Activated naive CD8-positive, alpha-beta T cell treated with anti-CD3 and anti-CD28 coated beads, Interleukin-2, amount 50 U/mL, for 24 hours (primary cell): ENCODE results near the gene ZKSCAN8.
"Not testable (repeated sequence)": the region's sequence is repeated elsewhere in the genome, so short reads cannot be mapped to it uniquely, and the experiment has no call there.

Experiments used
- ATAC-seq: fragments of 150-1000 bp; cut with Tn5 transposase; one replicate; pipeline ENCODE4 v1.10.0; 2021
- DNase-seq: peaks from one replicate; pipeline ENCODE4 v3.0.0; 2021
- H3K27ac Mint-ChIP-seq: one replicate; pipeline ENCODE4 v1.8.0; 2021; ENCODE audit warnings: mild to moderate bottlenecking, mixed read lengths
- H3K27me3 Mint-ChIP-seq: one replicate; pipeline ENCODE4 v1.8.0; 2021; ENCODE audit warnings: mixed read lengths
- H3K36me3 Mint-ChIP-seq: one replicate; pipeline ENCODE4 v1.8.0; 2021; ENCODE audit warnings: low read depth, mixed read lengths
- H3K4me1 Mint-ChIP-seq: one replicate; pipeline ENCODE4 v1.8.0; 2021; ENCODE audit warnings: mixed read lengths
- H3K4me3 Mint-ChIP-seq: one replicate; pipeline ENCODE4 v1.8.0; 2021; ENCODE audit warnings: mild to moderate bottlenecking, moderate library complexity, mixed read lengths
- H3K9me3 Mint-ChIP-seq: one replicate; pipeline ENCODE4 v1.8.0; 2021; ENCODE audit warnings: mixed read lengths

Gene ZKSCAN8

DNA sequence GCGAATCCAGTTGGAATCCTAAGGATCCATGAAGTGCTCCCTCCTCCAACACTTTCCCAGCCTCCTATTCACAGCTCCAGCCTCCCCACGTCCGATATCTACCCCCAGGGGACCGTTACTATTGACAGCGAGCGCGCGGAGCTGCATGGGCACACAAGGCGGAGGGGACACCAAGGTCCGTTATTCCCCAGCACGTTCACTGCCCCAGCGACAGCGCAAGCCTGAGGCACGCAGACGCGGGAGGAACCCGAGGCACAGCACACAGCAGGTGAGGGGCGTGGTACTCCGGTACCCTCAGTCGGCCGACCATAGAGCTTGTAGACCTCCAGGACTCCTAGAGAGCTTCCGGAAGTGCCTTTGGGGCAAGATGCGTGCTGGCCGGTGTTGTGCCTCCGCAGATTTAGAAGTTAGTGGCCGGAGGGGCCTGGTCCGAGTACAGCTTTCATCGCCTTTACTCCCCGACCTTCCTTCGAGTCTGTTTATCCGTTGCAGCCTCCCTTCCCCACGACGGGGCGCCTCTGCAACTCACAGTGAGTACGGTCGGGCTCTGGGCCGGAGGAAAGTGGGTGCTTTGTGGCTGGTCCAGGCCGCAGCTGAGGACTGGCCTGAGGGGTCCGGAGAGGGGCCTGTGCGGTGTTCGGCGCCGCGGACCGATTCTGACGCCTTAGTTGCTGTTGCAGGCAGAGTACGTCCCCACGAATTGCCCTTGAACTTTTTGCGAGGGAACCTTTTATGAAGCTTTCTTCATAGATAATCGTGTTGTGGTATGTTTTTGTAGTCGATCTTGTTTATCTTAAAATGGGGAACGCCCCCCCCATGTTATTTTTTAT is at the start of gene ZKSCAN8:
ZKSCAN8 (plus strand) TSS at position 384 of the 830 bp plus-strand sequence. CDS start 6,525 bp downstream, outside the sequence.
- peak; percentile 89 for ATAC-seq
- peaks cover 21% of the 10 kb centered on the region for H3K36me3 Mint-ChIP-seq
- peak within 1 kb of the TSS; percentile 94 for H3K4me3 Mint-ChIP-seq
- peak within 1 kb of the TSS; percentile 88 for H3K27ac Mint-ChIP-seq
- no peaks in the 10 kb centered on the region for H3K9me3 Mint-ChIP-seq
- DNase-seq, result peak; percentile 78
- H3K27me3 Mint-ChIP-seq, result no peaks in the 10 kb centered on the region
- peaks cover 59% of the 10 kb centered on the region for H3K4me1 Mint-ChIP-seq

DNA sequence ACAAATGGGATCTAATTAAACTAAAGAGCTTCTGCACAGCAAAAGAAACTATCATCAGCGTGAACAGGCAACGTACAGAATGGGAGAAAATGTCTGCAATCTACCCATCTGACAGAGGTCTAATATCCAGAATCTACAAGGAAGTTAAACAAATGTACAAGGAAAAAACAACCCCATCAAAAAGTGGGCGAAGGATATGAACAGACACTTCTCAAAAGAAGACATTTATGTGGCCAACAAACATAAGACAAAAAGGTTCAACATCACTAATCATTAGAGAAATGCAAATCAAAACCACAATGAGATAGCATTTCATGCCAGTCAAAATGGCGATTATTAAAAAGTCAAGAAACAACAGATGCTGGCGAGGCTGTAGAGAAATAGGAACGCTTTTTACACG is 39.5 kb upstream of the ZKSCAN8 start:
- not testable (repeated sequence) for H3K27me3 Mint-ChIP-seq, H3K4me1 Mint-ChIP-seq, DNase-seq, H3K4me3 Mint-ChIP-seq, H3K9me3 Mint-ChIP-seq, H3K36me3 Mint-ChIP-seq, H3K27ac Mint-ChIP-seq, ATAC-seq

DNA sequence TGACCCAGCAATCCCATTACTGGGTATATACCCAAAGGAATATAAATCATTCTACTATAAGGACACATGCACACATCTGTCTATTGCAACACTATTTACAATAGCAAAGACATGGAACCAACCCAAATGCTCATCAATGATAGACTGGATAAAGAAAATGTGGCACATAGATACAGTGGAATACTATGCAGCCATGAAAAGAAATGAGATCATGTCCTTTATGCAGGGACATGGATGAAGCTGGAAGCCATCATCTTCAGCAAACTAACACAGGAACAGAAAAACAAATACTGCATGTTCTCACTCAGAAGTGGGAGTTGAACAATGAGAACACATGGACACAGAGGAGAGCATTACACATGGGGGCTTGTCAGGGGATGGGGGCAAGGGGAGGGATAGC is 39.0 kb upstream of the ZKSCAN8 start:
- peak overlapping the region; percentile 8 for H3K4me3 Mint-ChIP-seq

DNA sequence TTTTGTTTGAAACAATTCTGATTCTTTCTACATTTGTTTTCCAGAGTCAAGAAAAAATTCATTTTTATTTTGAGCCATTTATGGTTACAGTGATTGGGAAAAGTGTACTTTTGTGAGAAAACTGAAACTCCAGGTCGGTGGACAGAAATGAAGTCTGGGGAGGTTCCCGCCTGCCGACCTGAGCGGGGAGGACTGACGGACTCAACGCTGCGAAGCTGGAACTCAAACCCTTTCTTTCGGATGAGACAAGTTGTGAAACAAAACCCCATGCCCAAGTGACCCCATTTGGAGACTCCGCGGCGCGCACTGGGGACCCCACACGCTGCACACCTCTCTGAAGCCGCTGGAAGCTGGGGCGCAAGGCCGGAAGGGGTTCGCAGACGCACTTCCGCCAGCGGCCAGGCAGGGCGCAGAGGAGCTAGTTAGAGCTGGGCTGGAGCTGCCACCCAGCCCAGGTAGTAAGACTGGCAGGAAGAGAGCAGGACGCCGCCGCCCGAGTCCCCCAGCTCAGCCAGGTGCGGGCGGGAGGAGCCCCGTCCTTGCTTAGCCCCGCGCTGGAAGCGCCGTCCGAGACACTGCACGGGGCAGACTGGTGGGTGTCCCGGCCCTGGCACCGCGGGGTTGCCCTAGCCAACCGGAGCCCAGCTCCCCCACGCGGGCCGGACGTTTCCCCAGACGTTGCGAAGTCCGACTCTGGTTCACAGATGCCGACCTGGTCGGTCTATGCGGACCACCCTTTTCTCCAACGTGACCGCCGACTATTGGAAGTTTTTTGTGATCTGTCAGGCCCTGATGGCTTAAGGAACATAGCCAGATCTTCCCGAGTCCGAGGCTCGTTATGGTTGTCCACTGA is 37.1 kb upstream of the ZKSCAN8 start:
- Mint-ChIP-seq H3K27me3 (peaks cover 5% of the 10 kb centered on the region), H3K4me3 (peak overlapping the region; percentile 85), H3K4me1 (peaks cover 9% of the 10 kb centered on the region), H3K27ac (peak overlapping the region; percentile 86), H3K9me3 (peaks cover 10% of the 10 kb centered on the region), H3K36me3 (peaks cover 3% of the 10 kb centered on the region)
- ATAC-seq, result peak; percentile 100
- DNase-seq, result peak; percentile 85

More for the DNA sequence above, 39.0 kb upstream of the ZKSCAN8 start:
- ATAC-seq, H3K9me3 Mint-ChIP-seq, H3K27me3 Mint-ChIP-seq, DNase-seq, H3K36me3 Mint-ChIP-seq, H3K4me1 Mint-ChIP-seq, H3K27ac Mint-ChIP-seq: not testable (repeated sequence)

DNA sequence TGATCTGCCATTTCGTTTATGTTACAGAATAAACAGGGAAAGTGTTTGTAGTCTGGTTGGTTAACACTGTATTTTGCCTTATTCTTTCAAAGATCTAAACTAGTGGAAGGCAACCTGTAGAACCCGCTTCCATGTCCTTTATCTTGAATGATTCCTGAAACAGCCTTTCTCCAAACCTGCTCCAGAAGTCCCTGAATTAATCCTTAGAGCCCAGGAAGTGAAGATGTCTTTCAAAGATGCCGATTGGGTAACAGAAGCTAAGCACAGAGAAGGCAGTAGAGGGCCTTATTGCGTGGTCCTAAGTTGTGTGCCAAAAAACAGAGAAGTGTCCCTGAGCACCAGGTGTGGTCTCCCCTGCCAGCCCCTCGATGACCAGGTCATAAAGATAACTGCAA is 36.4 kb upstream of the ZKSCAN8 start:
- H3K9me3 Mint-ChIP-seq, result peaks cover 10% of the 10 kb centered on the region
- peak overlapping the region; percentile 85 for H3K4me3 Mint-ChIP-seq
- H3K4me1 Mint-ChIP-seq, result peaks cover 9% of the 10 kb centered on the region
- peak overlapping the region; percentile 55 for H3K27ac Mint-ChIP-seq
- H3K36me3 Mint-ChIP-seq, result peaks cover 3% of the 10 kb centered on the region
- DNase-seq, result no peak
- ATAC-seq, result no peak
- H3K27me3 Mint-ChIP-seq, result peaks cover 3% of the 10 kb centered on the region

DNA sequence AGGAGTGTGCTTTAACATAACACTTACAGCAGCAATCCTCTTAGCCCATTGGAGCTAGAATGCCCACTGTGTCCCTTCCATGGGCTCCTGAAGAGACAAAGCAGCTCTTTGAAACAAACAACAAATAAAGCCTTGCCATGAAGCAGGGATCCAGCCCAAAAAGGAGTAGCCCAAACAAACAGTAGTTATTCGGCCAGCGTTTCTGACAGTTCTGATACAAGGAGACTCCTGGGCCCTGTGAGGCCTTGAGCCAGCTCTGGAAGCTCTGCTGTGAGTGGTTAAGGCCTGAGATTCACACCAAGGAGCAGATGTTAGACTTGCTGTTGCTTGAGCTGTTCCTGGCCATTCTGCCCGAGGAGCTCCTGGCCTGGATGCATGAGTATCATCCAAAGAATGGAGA is 34.2 kb upstream of the ZKSCAN8 start:
- H3K9me3 Mint-ChIP-seq, result peaks cover 4% of the 10 kb centered on the region
- H3K27ac Mint-ChIP-seq, result no peak overlapping the region
- H3K36me3 Mint-ChIP-seq, result peaks cover 3% of the 10 kb centered on the region
- DNase-seq, result no peak
- no peak overlapping the region for H3K4me3 Mint-ChIP-seq
- no peak for ATAC-seq
- peaks cover 9% of the 10 kb centered on the region for H3K4me1 Mint-ChIP-seq
- H3K27me3 Mint-ChIP-seq, result no peaks in the 10 kb centered on the region

DNA sequence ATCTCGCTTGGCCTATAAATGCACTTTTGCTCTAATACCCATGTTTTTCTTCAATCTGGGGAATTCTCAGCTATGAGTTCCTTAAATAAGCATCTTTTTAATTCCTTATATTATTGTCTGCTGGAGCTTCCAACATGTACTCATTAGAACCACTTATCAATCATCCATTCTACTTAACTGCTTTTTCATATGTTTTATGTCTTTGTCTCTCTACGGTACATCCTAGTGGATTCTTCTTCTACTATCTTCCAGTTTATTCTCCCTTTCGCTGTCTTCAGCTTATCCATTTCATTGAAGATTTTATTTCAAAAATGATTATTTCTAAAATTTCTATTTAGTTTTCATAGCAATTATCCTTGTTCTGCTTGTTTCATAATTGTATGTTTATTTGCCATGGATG is 29.7 kb upstream of the ZKSCAN8 start:
- DNase-seq (no peak), ATAC-seq (no peak)
- Mint-ChIP-seq H3K9me3 (no peaks in the 10 kb centered on the region), H3K27me3 (no peaks in the 10 kb centered on the region), H3K36me3 (peaks cover 25% of the 10 kb centered on the region), H3K27ac (no peak overlapping the region), H3K4me3 (no peak overlapping the region), H3K4me1 (no peaks in the 10 kb centered on the region)

DNA sequence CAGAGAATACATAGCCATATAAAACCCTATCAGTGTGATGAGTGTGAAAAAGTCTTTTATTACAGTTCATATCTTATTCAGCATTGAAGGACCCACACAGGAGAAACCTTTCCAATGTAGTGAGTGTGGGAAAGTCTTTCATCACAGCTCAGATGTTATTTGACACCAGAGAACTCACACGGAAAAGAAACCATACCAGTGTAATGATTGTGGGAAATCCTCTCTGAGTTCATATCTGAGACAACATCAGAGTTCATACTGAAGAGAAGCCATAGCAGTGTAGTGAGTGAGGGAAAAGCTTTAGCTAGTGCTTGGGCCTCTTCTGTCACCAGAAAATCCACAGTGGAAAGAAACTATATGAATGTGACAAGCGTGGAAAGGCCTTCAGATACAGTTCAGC is 25.9 kb upstream of the ZKSCAN8 start:
- H3K27me3 Mint-ChIP-seq, result no peaks in the 10 kb centered on the region
- no peaks in the 10 kb centered on the region for H3K4me1 Mint-ChIP-seq
- no peak overlapping the region for H3K4me3 Mint-ChIP-seq
- DNase-seq (no peak), ATAC-seq (no peak)
- peaks cover 48% of the 10 kb centered on the region for H3K36me3 Mint-ChIP-seq
- H3K27ac Mint-ChIP-seq, result no peak overlapping the region
- no peaks in the 10 kb centered on the region for H3K9me3 Mint-ChIP-seq

DNA sequence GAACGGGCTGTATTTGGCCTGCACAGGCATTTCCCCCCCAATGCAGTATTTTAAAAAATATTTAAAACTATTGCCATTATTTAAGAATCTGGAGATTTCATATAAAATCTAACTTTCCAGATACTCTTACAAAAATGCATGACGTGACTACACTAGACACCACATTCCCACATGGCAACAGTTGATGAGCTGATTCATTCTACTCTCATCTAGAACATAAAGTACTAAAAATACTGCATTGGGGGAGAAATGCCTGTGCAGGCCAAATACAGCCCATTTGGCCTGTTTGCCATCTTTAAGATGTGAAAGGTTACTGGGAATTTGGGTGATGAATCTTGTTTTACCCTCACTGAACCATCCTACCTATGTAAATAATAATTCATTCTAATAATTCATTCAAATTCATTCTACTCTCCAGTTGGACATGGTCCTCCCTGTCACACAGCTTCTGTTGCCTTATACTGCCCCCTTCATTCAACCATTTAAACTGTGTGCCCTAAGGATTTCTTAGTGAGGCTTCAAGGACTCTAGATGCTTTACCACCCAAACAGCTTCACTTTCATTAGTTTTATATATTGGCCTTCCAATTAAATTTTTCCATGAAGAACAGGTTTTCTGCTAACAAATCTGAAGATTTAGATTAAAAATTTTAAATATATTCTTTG is 24.2 kb upstream of the ZKSCAN8 start:
- H3K36me3 Mint-ChIP-seq, result peaks cover 55% of the 10 kb centered on the region
- no peak for DNase-seq
- H3K4me1 Mint-ChIP-seq, result no peaks in the 10 kb centered on the region
- H3K27me3 Mint-ChIP-seq, result no peaks in the 10 kb centered on the region
- H3K27ac Mint-ChIP-seq, result no peak overlapping the region
- H3K9me3 Mint-ChIP-seq, result no peaks in the 10 kb centered on the region
- no peak overlapping the region for H3K4me3 Mint-ChIP-seq
- no peak for ATAC-seq

DNA sequence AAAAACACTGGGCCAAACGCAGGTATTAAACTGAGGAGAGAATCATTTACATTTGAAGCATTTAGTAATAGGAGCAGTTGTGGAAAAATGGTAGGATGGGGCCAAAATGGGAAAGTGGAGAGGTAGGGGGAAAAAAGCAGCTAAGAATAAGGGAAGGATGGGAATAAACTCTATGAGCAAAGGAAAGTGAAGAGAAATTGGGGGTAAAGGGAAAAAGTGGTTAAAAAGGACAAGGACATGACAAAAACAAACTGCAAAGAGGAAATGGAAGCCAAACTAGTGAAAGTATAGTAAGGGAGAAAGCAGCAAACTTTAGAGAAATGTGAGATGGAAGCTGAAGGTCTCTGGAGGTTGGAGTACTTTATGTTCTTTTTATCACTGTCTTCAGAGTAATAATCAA is 23.5 kb upstream of the ZKSCAN8 start:
- peaks cover 59% of the 10 kb centered on the region for H3K36me3 Mint-ChIP-seq
- H3K4me1 Mint-ChIP-seq, result peaks cover under 1% of the 10 kb centered on the region
- H3K27ac Mint-ChIP-seq, result no peak overlapping the region
- H3K4me3 Mint-ChIP-seq, result no peak overlapping the region
- H3K27me3 Mint-ChIP-seq, result no peaks in the 10 kb centered on the region
- DNase-seq (no peak), ATAC-seq (no peak)
- H3K9me3 Mint-ChIP-seq, result no peaks in the 10 kb centered on the region

DNA sequence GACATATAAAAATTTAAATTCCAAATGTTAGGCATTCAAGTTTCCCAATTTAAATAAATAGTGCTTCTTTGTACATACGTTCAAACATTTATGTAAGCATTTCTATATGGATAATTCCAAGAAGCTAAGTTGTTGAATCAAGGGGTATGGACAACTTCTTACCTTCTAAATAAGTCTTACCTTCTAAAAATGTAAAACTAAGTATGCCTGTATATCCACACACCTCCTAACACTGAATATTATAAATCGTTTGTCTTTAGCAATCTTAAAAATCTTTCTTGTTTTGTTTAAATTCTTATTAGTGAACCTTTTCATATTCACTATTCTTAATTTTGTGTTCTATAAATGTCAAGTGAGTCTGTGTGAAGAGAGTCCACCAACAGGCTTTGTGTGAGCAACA is 19.8 kb upstream of the ZKSCAN8 start:
- DNase-seq (no peak), ATAC-seq (no peak)
- H3K36me3 Mint-ChIP-seq, result peaks cover 37% of the 10 kb centered on the region
- H3K9me3 Mint-ChIP-seq, result no peaks in the 10 kb centered on the region
- peaks cover 29% of the 10 kb centered on the region for H3K4me1 Mint-ChIP-seq
- no peaks in the 10 kb centered on the region for H3K27me3 Mint-ChIP-seq
- no peak overlapping the region for H3K4me3 Mint-ChIP-seq
- H3K27ac Mint-ChIP-seq, result no peak overlapping the region

DNA sequence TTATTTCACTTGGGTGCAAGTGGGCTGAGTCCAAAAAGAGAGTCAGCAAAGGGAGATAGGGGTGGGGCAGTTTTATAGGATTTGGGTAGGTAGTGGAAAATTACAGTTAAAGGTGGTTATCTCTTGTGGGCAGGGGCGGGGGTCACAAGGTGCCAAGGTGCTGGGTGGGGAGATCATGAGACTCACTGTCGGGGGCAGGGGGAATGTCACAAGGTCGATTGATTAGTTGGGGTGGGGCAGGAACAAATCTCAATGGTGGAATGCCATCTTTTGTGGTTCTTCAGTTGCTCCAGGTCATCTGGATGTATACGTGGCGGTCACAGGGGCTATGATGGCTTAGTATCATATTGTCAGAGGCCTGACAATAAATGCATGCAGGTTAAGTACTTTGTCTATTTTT is 19.4 kb upstream of the ZKSCAN8 start:
- H3K4me3 Mint-ChIP-seq, DNase-seq, H3K27me3 Mint-ChIP-seq, H3K27ac Mint-ChIP-seq, H3K9me3 Mint-ChIP-seq, ATAC-seq: not testable (repeated sequence)
- Mint-ChIP-seq H3K36me3 (peaks cover 36% of the 10 kb centered on the region), H3K4me1 (peaks cover 31% of the 10 kb centered on the region)

DNA sequence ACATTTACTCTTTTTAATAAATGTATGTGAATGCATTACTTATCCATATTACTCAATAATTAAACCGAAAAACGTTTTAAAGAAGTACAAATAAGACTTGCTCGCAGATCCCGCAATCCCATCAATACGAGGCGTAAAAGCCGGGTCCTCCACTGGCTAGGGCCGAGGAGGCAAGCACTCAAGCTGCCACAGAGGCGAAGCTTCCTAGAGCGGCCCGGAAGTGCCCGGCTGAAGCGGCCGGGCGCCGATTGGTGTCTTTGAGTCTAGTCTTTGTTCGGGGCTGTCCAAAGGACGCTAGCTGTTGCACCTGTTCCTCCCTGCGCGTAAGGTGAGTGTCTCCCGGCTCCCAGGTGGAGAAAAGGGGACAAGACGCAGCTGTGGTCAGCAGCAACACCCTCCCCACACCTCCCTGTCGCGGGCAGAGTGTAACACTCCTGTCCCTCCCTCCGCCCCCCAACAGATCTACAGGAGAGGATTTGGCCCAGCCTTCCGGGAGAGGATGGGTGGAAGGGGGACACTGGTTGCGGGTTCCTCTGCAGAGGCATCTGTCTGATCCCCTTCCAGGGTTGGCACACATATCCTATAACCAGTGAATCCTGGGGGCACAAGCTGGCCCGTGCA is 17.2 kb upstream of the ZKSCAN8 start, which contains the start of gene ZSCAN16:
ZSCAN16 (plus strand) TSS at position 260 of the 621 bp plus-strand sequence. CDS start 835 bp downstream, outside the sequence.
- H3K4me3 Mint-ChIP-seq, result peak within 1 kb of the TSS; percentile 89
- H3K36me3 Mint-ChIP-seq, result peaks cover 32% of the 10 kb centered on the region
- ATAC-seq, result peak; percentile 98
- H3K4me1 Mint-ChIP-seq, result peaks cover 40% of the 10 kb centered on the region
- H3K27ac Mint-ChIP-seq, result peak within 1 kb of the TSS; percentile 86
- H3K9me3 Mint-ChIP-seq, result no peaks in the 10 kb centered on the region
- H3K27me3 Mint-ChIP-seq, result no peaks in the 10 kb centered on the region
- peak; percentile 77 for DNase-seq

DNA sequence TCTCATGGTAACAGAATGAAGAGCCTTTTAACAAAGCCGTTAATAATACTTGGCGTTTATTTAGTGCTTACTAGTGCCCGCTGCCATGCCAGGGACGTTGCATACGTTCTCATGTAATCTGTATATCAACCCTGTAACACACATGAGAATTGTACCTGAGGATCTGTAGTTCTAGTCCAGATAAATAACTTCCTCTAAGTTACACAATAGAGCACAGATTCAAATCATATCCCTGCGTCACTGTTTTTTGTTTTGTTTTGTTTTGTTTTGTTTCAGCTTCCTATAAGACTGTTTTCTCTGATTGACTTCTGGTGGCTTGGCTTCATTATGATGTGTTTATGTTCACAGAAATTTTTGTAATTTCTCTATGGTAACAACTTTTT is 16.7 kb upstream of the ZKSCAN8 start:
- no peak for DNase-seq
- Mint-ChIP-seq H3K27ac (peak overlapping the region; percentile 86), H3K27me3 (no peaks in the 10 kb centered on the region), H3K36me3 (peaks cover 32% of the 10 kb centered on the region), H3K4me3 (peak overlapping the region; percentile 89), H3K4me1 (peaks cover 41% of the 10 kb centered on the region), H3K9me3 (no peaks in the 10 kb centered on the region)
- no peak for ATAC-seq
